ENCODE data around the gene CCNF.
A peak's percentile ranks its signal among the peaks of the same experiment; 100 is the strongest.

Gene CCNF

DNA sequence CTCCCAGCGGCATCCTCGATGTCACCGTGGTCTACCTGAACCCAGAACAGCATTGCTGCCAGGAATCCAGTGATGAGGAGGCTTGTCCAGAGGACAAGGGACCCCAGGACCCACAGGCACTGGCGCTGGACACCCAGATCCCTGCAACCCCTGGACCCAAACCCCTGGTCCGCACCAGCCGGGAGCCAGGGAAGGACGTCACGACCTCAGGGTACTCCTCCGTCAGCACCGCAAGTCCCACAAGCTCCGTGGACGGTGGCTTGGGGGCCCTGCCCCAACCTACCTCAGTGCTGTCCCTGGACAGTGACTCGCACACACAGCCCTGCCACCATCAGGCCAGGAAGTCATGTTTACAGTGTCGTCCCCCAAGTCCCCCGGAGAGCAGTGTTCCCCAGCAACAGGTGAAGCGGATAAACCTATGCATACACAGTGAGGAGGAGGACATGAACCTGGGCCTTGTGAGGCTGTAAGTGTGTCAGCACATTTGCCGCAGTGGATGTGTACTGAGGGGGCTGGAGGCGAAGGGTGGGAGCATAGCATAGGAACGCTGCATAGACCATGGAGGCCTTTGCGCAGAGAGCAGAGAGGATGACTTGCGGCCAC is 27.4 kb downstream of the CCNF start:
- no peak for DNase-seq (ENCODE audit: low read depth)
- TF ChIP-seq, protein P1, sequence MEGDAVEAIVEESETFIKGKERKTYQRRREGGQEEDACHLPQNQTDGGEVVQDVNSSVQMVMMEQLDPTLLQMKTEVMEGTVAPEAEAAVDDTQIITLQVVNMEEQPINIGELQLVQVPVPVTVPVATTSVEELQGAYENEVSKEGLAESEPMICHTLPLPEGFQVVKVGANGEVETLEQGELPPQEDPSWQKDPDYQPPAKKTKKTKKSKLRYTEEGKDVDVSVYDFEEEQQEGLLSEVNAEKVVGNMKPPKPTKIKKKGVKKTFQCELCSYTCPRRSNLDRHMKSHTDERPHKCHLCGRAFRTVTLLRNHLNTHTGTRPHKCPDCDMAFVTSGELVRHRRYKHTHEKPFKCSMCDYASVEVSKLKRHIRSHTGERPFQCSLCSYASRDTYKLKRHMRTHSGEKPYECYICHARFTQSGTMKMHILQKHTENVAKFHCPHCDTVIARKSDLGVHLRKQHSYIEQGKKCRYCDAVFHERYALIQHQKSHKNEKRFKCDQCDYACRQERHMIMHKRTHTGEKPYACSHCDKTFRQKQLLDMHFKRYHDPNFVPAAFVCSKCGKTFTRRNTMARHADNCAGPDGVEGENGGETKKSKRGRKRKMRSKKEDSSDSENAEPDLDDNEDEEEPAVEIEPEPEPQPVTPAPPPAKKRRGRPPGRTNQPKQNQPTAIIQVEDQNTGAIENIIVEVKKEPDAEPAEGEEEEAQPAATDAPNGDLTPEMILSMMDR (conservative IDR thresholded peaks at IDR 0.05; ENCODE audit: control insufficient read depth, insufficient read depth, low read depth, low read length), result no peak
- H3K4me3 ChIP-seq (ENCODE audit: control insufficient read depth, low read depth, low read length), result no peak overlapping the region

DNA sequence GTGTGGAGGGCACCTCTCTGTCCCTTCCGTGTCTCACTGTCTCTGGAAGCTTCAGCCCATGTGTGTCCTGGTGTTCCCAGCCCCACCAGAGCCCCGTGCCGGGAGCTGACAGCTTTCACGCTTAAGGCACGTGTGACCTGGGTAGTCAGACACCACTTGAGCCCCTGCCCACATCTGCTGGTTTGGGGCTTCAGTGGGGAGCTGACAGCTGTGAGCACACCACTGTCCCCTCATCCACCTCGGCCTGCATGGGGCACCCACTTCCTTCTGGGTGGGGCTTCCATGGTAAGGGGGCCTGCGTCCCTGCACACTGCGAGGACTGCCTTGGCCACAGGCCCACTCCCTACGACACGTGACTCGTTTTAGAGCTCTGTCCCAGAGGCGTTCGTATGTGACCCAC is 28.0 kb downstream of the CCNF start:
- no peak overlapping the region for H3K4me3 ChIP-seq (ENCODE audit: control insufficient read depth, low read depth, low read length)
- TF ChIP-seq, protein P1 (conservative IDR thresholded peaks at IDR 0.05; ENCODE audit: control insufficient read depth, insufficient read depth, low read depth, low read length), result no peak
- DNase-seq (ENCODE audit: low read depth), result no peak

- DNase-seq (ENCODE audit: low read depth), result no peak
- TF ChIP-seq, protein P1 (conservative IDR thresholded peaks at IDR 0.05; ENCODE audit: control insufficient read depth, insufficient read depth, low read depth, low read length), result no peak
Measured at GRCh38 chr16:2457946-2458345, 28.7 kb downstream of the CCNF start.

DNA sequence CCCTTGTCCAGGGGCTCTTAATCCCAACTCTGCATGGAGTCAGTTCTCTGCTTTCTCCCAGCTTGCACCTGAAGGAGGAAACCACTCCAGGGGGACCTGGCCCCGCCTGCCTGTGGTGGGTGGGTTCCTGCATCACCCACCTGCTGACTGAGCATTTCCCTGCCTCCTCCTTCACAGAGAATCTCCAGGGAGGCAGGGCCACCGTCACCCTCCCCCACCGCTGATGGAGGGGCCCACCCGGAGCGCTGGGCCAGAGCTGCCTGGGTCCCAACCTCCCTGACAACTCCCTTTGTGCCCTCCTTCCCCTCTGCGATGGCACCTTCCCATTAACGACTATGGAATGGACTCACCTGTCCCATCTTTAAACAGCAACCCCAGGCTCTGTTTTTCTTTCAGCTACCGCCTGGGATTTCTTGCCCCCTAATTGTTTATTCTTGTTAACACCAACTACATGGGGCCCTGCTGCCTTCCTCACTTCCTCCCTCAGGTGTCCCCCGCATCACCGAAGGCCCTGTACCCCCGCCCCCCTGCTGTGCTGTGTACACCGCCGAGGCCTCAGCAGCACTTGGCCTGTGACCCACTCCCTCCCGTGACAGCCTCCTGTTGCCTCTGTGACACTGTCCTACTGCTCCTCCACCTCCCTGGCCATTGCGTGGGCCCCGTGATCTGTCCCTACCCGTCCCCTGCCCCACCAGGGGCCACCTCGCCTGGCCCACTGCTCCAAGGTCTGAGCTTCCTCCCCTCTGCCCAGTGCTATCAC is 29.8 kb downstream of the CCNF start:
- TF ChIP-seq, protein P1 (conservative IDR thresholded peaks at IDR 0.05; ENCODE audit: control insufficient read depth, insufficient read depth, low read depth, low read length), result no peak
- peak overlapping the region; percentile 53 for H3K4me3 ChIP-seq (ENCODE audit: control insufficient read depth, low read depth, low read length)
- no peak for DNase-seq (ENCODE audit: low read depth)

More at GRCh38 chr16:2457946-2458345, 28.7 kb downstream of the CCNF start:
- H3K4me3 ChIP-seq (ENCODE audit: control insufficient read depth, low read depth, low read length), result no peak overlapping the region

GRCh38 chr16:2459647-2460390 is 30.6 kb downstream of the CCNF start, which contains the start of gene TEDC2:
Gene TEDC2, plus strand, starts transcription at chr16:2460109. Its CDS starts 36 bp downstream, at chr16:2460145.
- TF ChIP-seq, protein P1 (conservative IDR thresholded peaks at IDR 0.05; ENCODE audit: control insufficient read depth, insufficient read depth, low read depth, low read length), result no peak

GRCh38 chr16:2460391-2460713 is 31.1 kb downstream of the CCNF start:
- TF ChIP-seq, protein P1 (conservative IDR thresholded peaks at IDR 0.05; ENCODE audit: control insufficient read depth, insufficient read depth, low read depth, low read length), result no peak
- no peak for DNase-seq (ENCODE audit: low read depth)
- H3K4me3 ChIP-seq (ENCODE audit: control insufficient read depth, low read depth, low read length), result peak overlapping the region; percentile 50

More at GRCh38 chr16:2459647-2460390, 30.6 kb downstream of the CCNF start, which contains the start of gene TEDC2:
- H3K4me3 ChIP-seq (ENCODE audit: control insufficient read depth, low read depth, low read length), result peak within 1 kb of the TSS; percentile 53
- peak; percentile 84 for DNase-seq (ENCODE audit: low read depth)

All from fibroblast of mammary gland (primary cell).